GM12875 (cell line): ENCODE results near the gene NCKAP5L.
A peak's percentile ranks its signal among the peaks of the same experiment; 100 is the strongest.

Source experiments
- H3K4me3 ChIP-seq: one replicate; pipeline ENCODE4 v1.5.1; 2011; ENCODE audit warnings: low read depth, low read length, control low read depth
- CTCF ChIP-seq: IDR thresholded peaks from 2 replicates; pipeline ENCODE4 v1.5.1; 2011; ENCODE audit warnings: low read depth, mild to moderate bottlenecking, control low read depth, inconsistent platforms, low read length, moderate library complexity, borderline replicate concordance; ENCODE audit not compliant: insufficient read depth

The NCKAP5L gene

GRCh38 chr12:49868952-49869815 is 41.0 kb upstream of the NCKAP5L start:
- no peak overlapping the region for H3K4me3 ChIP-seq
- no peak for TF ChIP-seq CTCF

- H3K4me3 ChIP-seq: no peak overlapping the region
- TF ChIP-seq CTCF: no peak
Measured at GRCh38 chr12:49868449-49868848, 40.2 kb upstream of the NCKAP5L start.

GRCh38 chr12:49867570-49868341 is 39.5 kb upstream of the NCKAP5L start:
- no peak for TF ChIP-seq CTCF
- H3K4me3 ChIP-seq: no peak overlapping the region

- peak; percentile 98 for TF ChIP-seq CTCF
- H3K4me3 ChIP-seq: no peak overlapping the region
Measured at GRCh38 chr12:49866859-49867569, 38.8 kb upstream of the NCKAP5L start.

GRCh38 chr12:49865782-49866135 is 37.5 kb upstream of the NCKAP5L start:
- H3K4me3 ChIP-seq: no peak overlapping the region
- TF ChIP-seq CTCF: no peak

- no peak overlapping the region for H3K4me3 ChIP-seq
- no peak for TF ChIP-seq CTCF
Measured at GRCh38 chr12:49865109-49865781, 37.0 kb upstream of the NCKAP5L start.
